K562 (cell line): ENCODE results near the gene METAP1. TPM values are rescaled to one million over a fixed set of nuclear protein-coding genes. Genes with fewer than 3 reads are reported as not detected.
A peak's percentile ranks its signal among the peaks of the same experiment; 100 is the strongest.

Source experiments
- CUX1 ChIP-seq: fragments of 200-800 bp; sonication (Bioruptor generic); IDR thresholded peaks from 2 replicates; pipeline ENCODE4 v1.6.1; 2016; ENCODE audit warnings: missing genetic modification characterization, missing compliant biosample characterization
- GATAD2A ChIP-seq: fragments of 450-650 bp; IDR thresholded peaks from 2 replicates; pipeline ENCODE4 v1.6.1; 2017
- KAT2B ChIP-seq: IDR thresholded peaks from one replicate; pipeline ENCODE4 v1.6.1; 2012; ENCODE audit warnings: low read depth, mild to moderate bottlenecking, control low read depth, inconsistent platforms, low read length, moderate library complexity
- MTF1 ChIP-seq: fragments of 250-450 bp; sonication (Bioruptor Pico); IDR thresholded peaks from 2 replicates; pipeline ENCODE4 v1.9.0; 2021; ENCODE audit warnings: moderate library complexity, mild to moderate bottlenecking, inconsistent platforms, borderline replicate concordance
- POLR3A ChIP-seq: IDR thresholded peaks from 2 replicates; pipeline ENCODE4 v1.6.1; 2011; ENCODE audit warnings: borderline replicate concordance, mild to moderate bottlenecking, moderate library complexity; ENCODE audit not compliant: insufficient read length, insufficient read depth; ENCODE audit errors: extremely low read depth
- RBM34 ChIP-seq: fragments of 200-400 bp; formaldehyde crosslinking; IDR thresholded peaks from 2 replicates; pipeline ENCODE4 v1.6.1; 2018; ENCODE audit warnings: low read length, borderline replicate concordance; ENCODE audit not compliant: insufficient read depth
- RERE ChIP-seq: sonication (generic); formaldehyde crosslinking; IDR thresholded peaks from 2 replicates; pipeline ENCODE4 v1.8.0; 2023; ENCODE audit warnings: missing genetic modification reagents, mild to moderate bottlenecking, borderline replicate concordance
- SUPT5H ChIP-seq: fragments of 450-650 bp; IDR thresholded peaks from 2 replicates; pipeline ENCODE4 v1.6.1; 2016
- ZBED1 ChIP-seq: IDR thresholded peaks from 2 replicates; pipeline ENCODE4 v1.6.1; 2014
- ZC3H4 ChIP-seq: sonication (generic); formaldehyde crosslinking; IDR thresholded peaks from 2 replicates; pipeline ENCODE4 v1.9.0; 2021; ENCODE audit warnings: missing genetic modification reagents, borderline replicate concordance
- ZNF121 ChIP-seq: sonication (generic); formaldehyde crosslinking; conservative IDR thresholded peaks from 2 replicates; pipeline ENCODE4 v1.8.0; 2022; ENCODE audit warnings: missing genetic modification reagents
- ZNF174 ChIP-seq: fragments of 250-450 bp; sonication (Bioruptor Pico); IDR thresholded peaks from 2 replicates; pipeline ENCODE4 v1.4.0; 2020; ENCODE audit warnings: mild to moderate bottlenecking
- polyA plus RNA-seq, 8 experiments: library from polyadenylated mRNA; depleted of rRNA in 4 of 8; stranded (reverse) in 5 of 8; unstranded in 3 of 8; fragments of >200 nt; fragmentation: Nextera tagmentation in 2 of 8; fragmentation: Illumina TruSeq in 1 of 8; extraction: Ambion mirVana in 2 of 8; extraction: Trizol in 1 of 8; gene quantifications; 2 replicates each; pipeline versions ENCODE4 v1.2.1 to v1.2.3, GENCODE V29; 2011 to 2014; ENCODE audit warnings: inconsistent platforms in 1 of 8, missing spikeins in 1 of 8
- total RNA-seq, 7 experiments: library from RNA; depleted of rRNA in 6 of 7; stranded (reverse); fragments of >200 nt in 6 of 7; fragmentation: Illumina TruSeq in 2 of 7; extraction: Trizol in 2 of 7; gene quantifications; 2 replicates each; pipeline versions ENCODE4 v1.2.1 to v1.2.3, GENCODE V29; 2011 to 2021; ENCODE audit warnings: low replicate concordance in 1 of 7
- TF ChIP-seq, protein P1 (sequence below): fragments of 450-650 bp; formaldehyde crosslinking; IDR thresholded peaks from 2 replicates; pipeline ENCODE4 v1.4.0; 2020; ENCODE audit warnings: mild to moderate bottlenecking, moderate library complexity

Gene METAP1
- total and polyA plus RNA-seq, 9 of the 15 experiments (the other 6 are each of a cell fraction or from before 2014, with no cell fraction given), result 31.4 to 77.6 (median 59.5) TPM

DNA sequence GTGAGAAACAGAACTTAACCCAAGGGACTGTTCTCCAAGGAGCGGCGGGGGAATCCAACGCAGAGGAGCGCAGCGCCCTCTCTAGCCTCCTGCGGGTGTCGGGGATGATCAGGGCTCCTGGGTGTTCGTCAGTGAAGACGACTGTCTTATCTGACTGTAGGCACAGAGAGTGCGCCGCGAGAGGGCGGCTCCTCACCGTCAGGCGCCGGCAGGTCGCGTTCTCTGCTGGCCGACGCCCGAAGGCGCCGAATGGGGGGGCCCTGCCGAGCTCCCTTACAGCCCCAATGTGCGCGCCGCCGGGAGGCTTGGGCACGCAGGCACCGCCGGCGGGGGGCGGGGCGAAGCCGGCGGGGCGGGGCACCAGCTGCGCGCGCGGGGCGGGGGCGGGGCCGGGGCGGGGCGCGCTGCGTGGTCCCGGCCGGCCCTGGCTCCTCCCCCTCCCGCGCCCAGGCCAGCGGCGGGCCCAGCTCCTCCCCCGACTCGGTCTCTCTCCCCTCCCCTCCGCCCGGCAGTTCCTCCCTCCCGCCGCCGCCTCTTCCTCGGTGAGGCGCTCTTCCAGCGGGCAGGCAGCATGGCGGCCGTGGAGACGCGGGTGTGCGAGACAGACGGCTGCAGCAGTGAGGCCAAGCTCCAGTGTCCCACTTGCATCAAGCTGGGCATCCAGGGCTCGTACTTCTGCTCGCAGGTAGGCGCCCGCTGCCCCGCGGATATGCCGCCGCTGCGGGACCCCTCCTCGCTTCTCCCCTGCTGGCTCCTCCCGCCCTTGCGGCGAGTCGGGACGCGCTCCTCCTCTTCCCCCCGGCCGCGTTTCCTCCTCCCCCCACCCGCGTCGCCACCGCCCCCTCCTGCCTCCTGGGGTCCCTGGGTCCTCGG lies at the start of gene METAP1 (continued):
- TF ChIP-seq CUX1 (CRISPR knock-in tag) (no peak), KAT2B (no peak), RBM34 (peak; percentile 33; the same call in 1 of the 2 replicates), ZNF174 (CRISPR knock-in tag) (no peak), MTF1 (CRISPR knock-in tag) (no peak), SUPT5H (peak; percentile 93), RERE (no peak), POLR3A (no peak), GATAD2A (no peak), ZNF121 (CRISPR knock-in tag) (no peak), ZBED1 (no peak), ZC3H4 (CRISPR knock-in tag) (no peak)
- TF ChIP-seq, protein P1, sequence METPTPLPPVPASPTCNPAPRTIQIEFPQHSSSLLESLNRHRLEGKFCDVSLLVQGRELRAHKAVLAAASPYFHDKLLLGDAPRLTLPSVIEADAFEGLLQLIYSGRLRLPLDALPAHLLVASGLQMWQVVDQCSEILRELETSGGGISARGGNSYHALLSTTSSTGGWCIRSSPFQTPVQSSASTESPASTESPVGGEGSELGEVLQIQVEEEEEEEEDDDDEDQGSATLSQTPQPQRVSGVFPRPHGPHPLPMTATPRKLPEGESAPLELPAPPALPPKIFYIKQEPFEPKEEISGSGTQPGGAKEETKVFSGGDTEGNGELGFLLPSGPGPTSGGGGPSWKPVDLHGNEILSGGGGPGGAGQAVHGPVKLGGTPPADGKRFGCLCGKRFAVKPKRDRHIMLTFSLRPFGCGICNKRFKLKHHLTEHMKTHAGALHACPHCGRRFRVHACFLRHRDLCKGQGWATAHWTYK, result 0 out of 2 replicates have a peak, but pooled peaks have one; percentile 24
